ENCODE measurements around the gene UBA52. TPM values are rescaled to one million over a fixed set of nuclear protein-coding genes. Genes with fewer than 3 reads are reported as not detected.
A peak's percentile ranks its signal among the peaks of the same experiment; 100 is the strongest.

UBA52 gene
- total and polyA plus RNA-seq, 2 of the 13 experiments (the other 11 are each of a cell fraction or from before 2014, with no cell fraction given): 959 to 1,782 TPM

GRCh38 chr19:18557411-18558201, 14.1 kb upstream of the UBA52 start, which contains the start of gene KXD1 (continued):
- no peak for TF ChIP-seq ZBTB49 (CRISPR knock-in tag; IDR thresholded peaks at IDR 0.05; ENCODE audit: borderline replicate concordance)
- peak; percentile 86 for TF ChIP-seq HNRNPLL (IDR thresholded peaks at IDR 0.05; ENCODE audit: low read depth, low read length, poor library complexity, severe bottlenecking)
- peak; percentile 94 for TF ChIP-seq ARID4A (CRISPR knock-in tag; IDR thresholded peaks at IDR 0.05; ENCODE audit: borderline replicate concordance)
- TF ChIP-seq GATA4 (IDR thresholded peaks at IDR 0.05; ENCODE audit: borderline replicate concordance, low read depth): no peak
- TF ChIP-seq ZBTB37 (CRISPR knock-in tag; IDR thresholded peaks at IDR 0.05): no peak
- peak; percentile 80 for TF ChIP-seq DRAP1 (CRISPR knock-in tag; IDR thresholded peaks at IDR 0.05)
- TF ChIP-seq TIGD3 (CRISPR knock-in tag; IDR thresholded peaks at IDR 0.05; ENCODE audit: borderline replicate concordance): no peak; the same call in 1 of the 2 replicates
- no peak for TF ChIP-seq ZNF34 (CRISPR knock-in tag; IDR thresholded peaks at IDR 0.05; ENCODE audit: borderline replicate concordance)
- TF ChIP-seq MXD1 (CRISPR knock-in tag; IDR thresholded peaks at IDR 0.05): no peak
- no peak for TF ChIP-seq FIP1L1 (IDR thresholded peaks at IDR 0.05; ENCODE audit: borderline replicate concordance, insufficient read depth, low read depth, low read length)
- no peak for TF ChIP-seq ZEB1 (IDR thresholded peaks at IDR 0.05; ENCODE audit: insufficient replicate concordance, low read depth)
- no peak for TF ChIP-seq SP1 (IDR thresholded peaks at IDR 0.05)
- TF ChIP-seq SP1 (CRISPR knock-in tag; IDR thresholded peaks at IDR 0.05): peak; percentile 59; the same call in 1 of the 2 replicates
- no peak for TF ChIP-seq ZNF740 (CRISPR knock-in tag; IDR thresholded peaks at IDR 0.05)
- no peak for TF ChIP-seq ZNF446 (CRISPR knock-in tag; IDR thresholded peaks at IDR 0.05)
- TF ChIP-seq KDM6A (CRISPR knock-in tag; IDR thresholded peaks at IDR 0.05; ENCODE audit: low read depth): 0 out of 2 replicates have a peak, but pooled peaks have one; percentile 7
- TF ChIP-seq KMT2A (CRISPR knock-in tag; IDR thresholded peaks at IDR 0.05): peak; percentile 44; the same call in 1 of the 2 replicates
- no peak for TF ChIP-seq PPARG (CRISPR knock-in tag; conservative IDR thresholded peaks at IDR 0.05)
